HFF-Myc (cell line): ENCODE measurements around the gene VCP.

Experiments
- DNase-seq: peaks from one replicate; pipeline ENCODE4 v3.0.0-alpha.2; 2011; ENCODE audit warnings: low read depth; ENCODE audit errors: extremely low read depth
- H3K4me3 ChIP-seq: replicated peaks from 2 replicates; pipeline ENCODE4 v1.5.1; 2011; ENCODE audit warnings: low read depth, mild to moderate bottlenecking, control low read depth, low read length
- CTCF ChIP-seq: IDR thresholded peaks from 2 replicates; pipeline ENCODE4 v1.5.1; 2012; ENCODE audit warnings: mild to moderate bottlenecking, low read depth, low read length, control low read depth; ENCODE audit errors: missing control alignments

VCP gene

GRCh38 chr9:35054185-35054835, 18.1 kb downstream of the VCP start:
- H3K4me3 ChIP-seq = no peak overlapping the region
- no peak for TF ChIP-seq CTCF
- no peak for DNase-seq

- no peak for DNase-seq
- TF ChIP-seq CTCF = peak; percentile 68
- no peak overlapping the region for H3K4me3 ChIP-seq
Measured at GRCh38 chr9:35051069-35051967, 21.1 kb downstream of the VCP start.

GRCh38 chr9:35048511-35048910, 23.9 kb downstream of the VCP start:
- DNase-seq = no peak
- no peak for TF ChIP-seq CTCF
- no peak overlapping the region for H3K4me3 ChIP-seq

GRCh38 chr9:35044071-35044470, 28.4 kb downstream of the VCP start:
- TF ChIP-seq CTCF = no peak
- no peak for DNase-seq
- H3K4me3 ChIP-seq = no peak overlapping the region

- no peak for DNase-seq
- H3K4me3 ChIP-seq = no peak overlapping the region
- TF ChIP-seq CTCF = no peak
Measured at GRCh38 chr9:35042891-35043545, 29.4 kb downstream of the VCP start.

- TF ChIP-seq CTCF = no peak
- no peak for DNase-seq
- no peak overlapping the region for H3K4me3 ChIP-seq
Measured at GRCh38 chr9:35042081-35042604, 30.3 kb downstream of the VCP start.
